Renal pelvis (tissue), 4 donors: Measurements from ENCODE around the gene PSMD10. TPM values are rescaled to one million over a fixed set of nuclear protein-coding genes. Genes with fewer than 3 reads are reported as not detected.

ENCODE experiments used
- DNase-seq: peaks from one replicate; pipeline ENCODE4 v3.0.0-alpha.2; 2013
- polyA plus RNA-seq, 3 donors: library from polyadenylated mRNA; unstranded; fragments of 120-200 nt; gene quantifications; one replicate each; pipeline ENCODE4 v1.2.1, GENCODE V29; 2013; ENCODE audit not compliant: insufficient read length in 3 of 3

PSMD10 gene
- polyA plus RNA-seq, 3 donors: 68.6 to 80.4 (median 79.5) TPM

GRCh38 chrX:108091878-108092291 lies 543 bp upstream of the PSMD10 start:
- no peak for DNase-seq

DNA sequence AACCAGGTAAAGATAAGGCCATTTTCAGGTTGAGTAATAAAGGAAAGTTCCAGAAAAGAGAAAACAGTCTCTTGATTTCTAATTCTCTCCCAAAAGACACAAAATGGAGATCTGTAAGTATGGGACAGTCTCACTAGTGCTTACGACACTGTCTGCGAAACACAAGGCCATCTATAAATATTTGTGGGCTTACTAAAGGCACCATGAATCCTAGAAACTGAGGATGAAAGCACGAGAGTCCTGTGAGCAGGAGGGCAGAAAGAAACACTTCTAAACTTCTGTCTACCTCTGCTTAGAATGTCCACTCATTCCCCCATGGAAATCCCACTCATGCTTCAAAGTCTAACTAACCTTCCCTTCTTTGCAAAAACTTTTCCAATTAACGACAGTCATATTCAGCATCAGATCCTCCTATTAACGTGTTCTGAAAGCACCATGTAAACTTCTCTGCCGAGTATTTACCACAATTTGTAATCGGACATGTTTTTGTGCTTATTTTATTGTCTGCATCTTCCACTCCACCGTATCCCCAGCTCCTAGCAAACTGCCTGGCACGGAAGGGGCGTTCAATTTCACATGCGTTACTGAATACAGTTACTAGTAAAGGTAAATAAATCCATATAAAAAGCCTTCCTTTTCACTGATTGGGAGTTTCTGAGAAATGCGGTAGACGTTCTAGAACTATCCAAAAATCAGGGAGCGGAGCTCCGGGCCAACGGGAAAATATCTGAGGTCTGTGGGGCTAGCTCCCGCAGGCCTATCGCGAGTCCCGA lies 665 bp downstream of the PSMD10 start:
- peak; percentile 7 for DNase-seq

DNA sequence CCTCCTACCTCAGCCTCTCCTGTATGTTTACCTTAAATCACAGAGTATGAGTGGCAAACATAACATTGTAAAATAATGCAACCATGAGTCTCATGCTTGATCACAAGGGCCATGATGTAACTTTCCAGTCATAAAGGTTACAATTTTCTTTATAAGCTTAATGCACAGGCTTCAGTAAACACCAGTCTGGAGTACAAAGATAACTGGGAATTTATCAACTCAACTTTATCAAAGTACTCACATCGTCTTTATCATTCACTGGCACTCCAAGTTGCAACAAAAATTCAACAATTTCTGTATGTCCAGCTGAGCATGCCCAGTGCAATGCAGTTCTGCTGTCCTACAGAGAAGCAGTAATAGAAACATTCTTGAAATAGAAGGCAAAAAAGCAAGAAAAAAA lies 2.8 kb downstream of the PSMD10 start:
- DNase-seq: no peak

- DNase-seq: no peak
Observed at GRCh38 chrX:108087792-108088191, 3.5 kb downstream of the PSMD10 start.

- DNase-seq: no peak
Observed at GRCh38 chrX:108081110-108081509, 10.2 kb downstream of the PSMD10 start.

DNA sequence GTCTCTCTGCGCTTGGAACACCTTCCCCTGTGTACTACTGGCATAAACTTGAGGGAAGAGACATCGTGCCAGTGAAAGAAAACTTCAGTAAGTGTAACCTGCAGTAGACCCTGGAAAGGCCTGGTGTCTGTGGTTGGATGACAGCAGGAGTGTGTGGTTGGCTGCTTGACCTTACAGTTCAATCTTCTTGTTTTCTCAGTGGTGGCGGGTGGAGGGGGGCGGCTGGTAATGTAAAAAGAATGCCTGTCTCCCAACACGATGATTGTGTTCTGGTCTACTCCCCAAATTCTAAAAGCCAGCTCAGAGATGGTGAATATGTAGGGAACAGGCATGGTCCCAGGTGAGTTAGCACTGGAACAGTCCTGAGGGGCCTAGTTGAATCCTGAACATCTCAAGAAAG lies 18.6 kb downstream of the PSMD10 start:
- no peak for DNase-seq

DNA sequence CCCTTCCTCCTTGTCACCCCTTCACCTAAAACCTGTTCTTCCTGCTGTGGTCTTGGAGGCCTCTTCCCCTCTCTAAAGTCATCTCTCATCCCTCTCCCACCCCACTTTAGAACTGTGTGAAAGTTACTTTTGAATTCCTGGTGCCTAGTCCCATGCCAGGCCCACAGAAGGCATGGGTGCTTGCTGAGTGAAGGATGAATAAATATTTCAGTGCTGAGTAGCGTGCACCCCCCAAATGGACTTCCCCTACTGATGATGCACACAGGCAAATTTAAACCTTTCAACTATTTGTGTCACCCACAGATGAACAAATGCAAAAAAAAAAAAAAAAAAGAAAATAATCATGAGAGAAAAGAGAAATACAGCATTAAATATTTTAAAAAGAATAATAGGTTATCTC lies 19.8 kb downstream of the PSMD10 start:
- DNase-seq: no peak

- no peak for DNase-seq
Observed at GRCh38 chrX:108070891-108071290, 20.5 kb downstream of the PSMD10 start.

DNA sequence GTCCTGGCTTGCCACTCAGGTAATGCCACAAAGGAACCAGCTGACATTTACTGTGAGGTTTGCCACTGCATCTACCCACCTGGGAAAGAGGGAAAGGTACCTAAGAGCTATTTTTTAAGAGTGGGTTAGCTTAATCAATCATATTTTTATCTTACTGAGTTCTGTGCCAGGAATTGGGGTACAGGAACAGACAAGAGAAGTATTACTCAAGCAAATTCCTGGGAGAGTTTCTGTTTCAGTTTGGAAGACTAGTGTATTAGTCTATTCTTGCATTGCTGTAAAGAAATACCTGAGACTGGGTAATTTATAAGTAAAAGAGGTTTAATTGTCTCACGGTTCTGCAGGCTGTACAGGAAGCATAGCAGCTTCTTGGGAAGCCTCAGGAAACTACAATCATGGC lies 23.2 kb downstream of the PSMD10 start:
- no peak for DNase-seq

DNA sequence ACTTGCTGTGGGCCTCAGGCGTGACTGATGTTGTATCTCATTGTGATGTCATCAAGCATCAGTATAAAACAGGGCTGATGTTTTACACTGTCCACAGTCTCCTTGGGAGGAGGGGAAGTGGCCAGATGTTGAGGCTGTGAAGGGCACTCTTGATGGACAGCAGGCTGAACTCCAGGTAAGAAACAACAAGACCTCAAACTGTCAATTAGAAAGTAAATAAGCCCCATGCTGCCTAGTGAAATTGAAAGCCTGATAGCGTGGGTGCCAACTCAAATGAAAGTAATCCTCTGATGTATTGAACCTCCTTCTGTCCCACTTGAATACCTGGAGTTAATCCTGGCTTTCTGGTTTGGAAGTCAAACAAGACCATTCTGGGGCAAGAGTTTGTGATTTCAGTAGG lies 26.7 kb downstream of the PSMD10 start:
- DNase-seq: no peak

- no peak for DNase-seq
Observed at GRCh38 chrX:108064001-108064400, 27.3 kb downstream of the PSMD10 start.

- DNase-seq: no peak
Observed at GRCh38 chrX:108059801-108060200, 31.5 kb downstream of the PSMD10 start.

DNA sequence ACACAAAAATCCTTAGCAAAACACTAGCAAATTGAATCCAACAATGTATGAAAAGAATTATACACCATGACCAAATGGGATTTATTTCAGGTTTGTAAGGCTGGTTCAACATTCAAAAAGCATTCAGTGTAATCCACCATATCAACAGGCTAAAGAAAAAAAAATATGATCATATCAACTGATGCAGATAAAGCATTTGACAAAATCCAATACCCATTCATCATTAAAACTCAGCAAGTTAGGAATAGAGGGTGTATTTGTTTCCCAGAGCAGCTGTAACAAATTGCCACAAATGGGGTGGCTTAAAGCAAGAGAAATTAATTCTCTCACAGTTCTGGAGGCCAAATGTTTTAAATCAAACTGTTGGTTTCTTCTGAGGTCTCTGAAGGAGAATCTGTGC lies 35.8 kb downstream of the PSMD10 start:
- DNase-seq: no peak

GRCh38 chrX:108053218-108053617 lies 38.1 kb downstream of the PSMD10 start:
- no peak for DNase-seq

DNA sequence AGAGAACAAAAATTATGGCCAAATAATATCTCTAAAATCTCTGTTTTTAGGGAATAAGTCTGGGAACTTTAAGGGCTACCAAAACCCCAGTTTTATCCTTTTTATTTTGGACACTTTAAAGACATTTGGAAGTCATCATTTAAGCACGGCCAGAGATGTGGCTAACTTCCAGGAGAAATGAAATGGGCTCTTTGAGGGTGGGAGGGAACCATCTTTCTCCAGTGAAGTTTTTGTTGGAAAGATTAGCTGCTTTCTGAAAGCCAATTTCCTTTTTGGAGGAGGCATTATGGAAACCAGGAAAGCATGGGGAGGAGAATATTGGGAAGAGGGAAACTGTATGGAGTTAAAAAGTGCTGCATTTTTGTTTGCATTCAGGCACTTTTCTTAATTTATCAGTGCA lies 41.7 kb downstream of the PSMD10 start:
- no peak for DNase-seq

GRCh38 chrX:108044554-108045256 lies 46.6 kb downstream of the PSMD10 start, which contains the start of gene VSIG1:
VSIG1 (plus strand) TSS chrX:108045065; CDS start chrX:108045131, 66 bp downstream.
- no peak for DNase-seq

GRCh38 chrX:108036298-108036973 lies 54.9 kb downstream of the PSMD10 start:
- no peak for DNase-seq

GRCh38 chrX:108034725-108035124 lies 56.6 kb downstream of the PSMD10 start:
- no peak for DNase-seq
